Measurements from ENCODE around the gene CDCA4. TPM values are rescaled to one million over a fixed set of nuclear protein-coding genes. Genes with fewer than 3 reads are reported as not detected.
A peak's percentile ranks its signal among the peaks of the same experiment; 100 is the strongest.
"Not testable (repeated sequence)": the region's sequence is repeated elsewhere in the genome, so short reads cannot be mapped to it uniquely, and the experiment has no call there.

Gene CDCA4
- total and polyA plus RNA-seq, 2 donors = 10.7 to 28.5 TPM

- 24% methylated on average over 22 of the region's 22 CpGs for WGBS
- Histone ChIP-seq H3K27ac (ENCODE audit: low read depth in 1 of 2, low read length in 1 of 2) (peak within 1 kb of the TSS; percentile 67 to 84), H3K27me3 (ENCODE audit: control insufficient read depth in 2 of 2, insufficient read depth in 1 of 2, low read length in 1 of 2) (no peaks in the 10 kb centered on the region), H3K36me3 (ENCODE audit: control insufficient read depth in 2 of 2, insufficient read depth in 2 of 2, low read length in 1 of 2) (no peaks in the 10 kb centered on the region), H3K4me1 (ENCODE audit: control insufficient read depth in 2 of 2, insufficient read depth in 2 of 2, low read length in 2 of 2) (peaks cover 25 to 58% of the 10 kb centered on the region in 2 donors), H3K4me3 (ENCODE audit: low read length in 2 of 2) (peak within 1 kb of the TSS; percentile 22 to 29), H3K9me3 (ENCODE audit: control insufficient read depth in 2 of 2, insufficient read depth in 1 of 2, low read length in 1 of 2) (peaks cover 0 to 2% of the 10 kb centered on the region in 2 donors)
- DNase-seq (ENCODE audit: low read depth in 6 of 9, low spot score in 9 of 9) = peak in 7 of 9 donors; percentile 54 to 89 (median 57)
Measured at GRCh38 chr14:105065280-105066228, 44.7 kb upstream of the CDCA4 start, which contains the start of gene GPR132. Gene GPR132 (minus strand): TSS chr14:105065430. CDS start chr14:105055420, 10,010 bp downstream.

GRCh38 chr14:105064721-105065143 is 43.8 kb upstream of the CDCA4 start:
- WGBS = 45% methylated on average over 12 of the region's 12 CpGs
- Histone ChIP-seq H3K36me3 (ENCODE audit: control insufficient read depth in 2 of 2, insufficient read depth in 2 of 2, low read length in 1 of 2) (no peaks in the 10 kb centered on the region), H3K4me1 (ENCODE audit: control insufficient read depth in 2 of 2, insufficient read depth in 2 of 2, low read length in 2 of 2) (peaks cover 31 to 64% of the 10 kb centered on the region in 2 donors), H3K4me3 (ENCODE audit: low read length in 2 of 2) (peak overlapping the region; percentile 22 to 29), H3K27me3 (ENCODE audit: control insufficient read depth in 2 of 2, insufficient read depth in 1 of 2, low read length in 1 of 2) (no peaks in the 10 kb centered on the region), H3K9me3 (ENCODE audit: control insufficient read depth in 2 of 2, insufficient read depth in 1 of 2, low read length in 1 of 2) (peaks cover 0 to 2% of the 10 kb centered on the region in 2 donors), H3K27ac (ENCODE audit: low read depth in 1 of 2, low read length in 1 of 2) (peak overlapping the region; percentile 67 to 84)
- peak in 1 of 9 donors; percentile 27 for DNase-seq (ENCODE audit: low read depth in 6 of 9, low spot score in 9 of 9)

GRCh38 chr14:105064001-105064400 is 43.1 kb upstream of the CDCA4 start:
- 94% methylated on average over 10 of the region's 10 CpGs for WGBS
- Histone ChIP-seq H3K27ac (ENCODE audit: low read depth in 1 of 2, low read length in 1 of 2) (no peak overlapping the region), H3K27me3 (ENCODE audit: control insufficient read depth in 2 of 2, insufficient read depth in 1 of 2, low read length in 1 of 2) (no peaks in the 10 kb centered on the region), H3K36me3 (ENCODE audit: control insufficient read depth in 2 of 2, insufficient read depth in 2 of 2, low read length in 1 of 2) (no peaks in the 10 kb centered on the region), H3K4me1 (ENCODE audit: control insufficient read depth in 2 of 2, insufficient read depth in 2 of 2, low read length in 2 of 2) (peaks cover 31 to 72% of the 10 kb centered on the region in 2 donors), H3K4me3 (ENCODE audit: low read length in 2 of 2) (no peak overlapping the region), H3K9me3 (ENCODE audit: control insufficient read depth in 2 of 2, insufficient read depth in 1 of 2, low read length in 1 of 2) (peaks cover 0 to 2% of the 10 kb centered on the region in 2 donors)
- DNase-seq (ENCODE audit: low read depth in 6 of 9, low spot score in 9 of 9) = no peak

GRCh38 chr14:105063506-105063905 is 42.6 kb upstream of the CDCA4 start:
- not testable (repeated sequence) for H3K27ac ChIP-seq (ENCODE audit: low read depth in 1 of 2, low read length in 1 of 2); DNase-seq (ENCODE audit: low read depth in 6 of 9, low spot score in 9 of 9); H3K36me3 ChIP-seq (ENCODE audit: control insufficient read depth in 2 of 2, insufficient read depth in 2 of 2, low read length in 1 of 2); H3K9me3 ChIP-seq (ENCODE audit: control insufficient read depth in 2 of 2, insufficient read depth in 1 of 2, low read length in 1 of 2); H3K27me3 ChIP-seq (ENCODE audit: control insufficient read depth in 2 of 2, insufficient read depth in 1 of 2, low read length in 1 of 2); H3K4me3 ChIP-seq (ENCODE audit: low read length in 2 of 2)
- WGBS = 80% methylated on average over 10 of the region's 10 CpGs
- peaks cover 31 to 77% of the 10 kb centered on the region in 2 donors for H3K4me1 ChIP-seq (ENCODE audit: control insufficient read depth in 2 of 2, insufficient read depth in 2 of 2, low read length in 2 of 2)

- Histone ChIP-seq H3K36me3 (ENCODE audit: control insufficient read depth in 2 of 2, insufficient read depth in 2 of 2, low read length in 1 of 2) (no peaks in the 10 kb centered on the region), H3K4me3 (ENCODE audit: low read length in 2 of 2) (no peak overlapping the region), H3K27me3 (ENCODE audit: control insufficient read depth in 2 of 2, insufficient read depth in 1 of 2, low read length in 1 of 2) (no peaks in the 10 kb centered on the region), H3K27ac (ENCODE audit: low read depth in 1 of 2, low read length in 1 of 2) (no peak overlapping the region), H3K9me3 (ENCODE audit: control insufficient read depth in 2 of 2, insufficient read depth in 1 of 2, low read length in 1 of 2) (peaks cover 0 to 2% of the 10 kb centered on the region in 2 donors), H3K4me1 (ENCODE audit: control insufficient read depth in 2 of 2, insufficient read depth in 2 of 2, low read length in 2 of 2) (peaks cover 31 to 78% of the 10 kb centered on the region in 2 donors)
- 95% methylated on average over 10 of the region's 10 CpGs for WGBS
- no peak for DNase-seq (ENCODE audit: low read depth in 6 of 9, low spot score in 9 of 9)
Measured at GRCh38 chr14:105063056-105063455, 42.2 kb upstream of the CDCA4 start.

- peaks cover 0 to 2% of the 10 kb centered on the region in 2 donors for H3K9me3 ChIP-seq (ENCODE audit: control insufficient read depth in 2 of 2, insufficient read depth in 1 of 2, low read length in 1 of 2)
- no peak overlapping the region for H3K4me3 ChIP-seq (ENCODE audit: low read length in 2 of 2)
- peaks cover 27 to 68% of the 10 kb centered on the region in 2 donors for H3K4me1 ChIP-seq (ENCODE audit: control insufficient read depth in 2 of 2, insufficient read depth in 2 of 2, low read length in 2 of 2)
- no peaks in the 10 kb centered on the region for H3K27me3 ChIP-seq (ENCODE audit: control insufficient read depth in 2 of 2, insufficient read depth in 1 of 2, low read length in 1 of 2)
- WGBS = 92% methylated on average over 7 of the region's 7 CpGs
- no peak for DNase-seq (ENCODE audit: low read depth in 6 of 9, low spot score in 9 of 9)
- no peaks in the 10 kb centered on the region for H3K36me3 ChIP-seq (ENCODE audit: control insufficient read depth in 2 of 2, insufficient read depth in 2 of 2, low read length in 1 of 2)
- peak overlapping the region in 1 of 2 donors; percentile 67 for H3K27ac ChIP-seq (ENCODE audit: low read depth in 1 of 2, low read length in 1 of 2)
Measured at GRCh38 chr14:105062048-105062433, 41.2 kb upstream of the CDCA4 start.

- WGBS = 21% methylated on average over 13 of the region's 13 CpGs
- H3K27ac ChIP-seq (ENCODE audit: low read depth in 1 of 2, low read length in 1 of 2) = peak overlapping the region; percentile 13 to 67
- H3K9me3 ChIP-seq (ENCODE audit: control insufficient read depth in 2 of 2, insufficient read depth in 1 of 2, low read length in 1 of 2) = peaks cover 0 to 2% of the 10 kb centered on the region in 2 donors
- H3K27me3 ChIP-seq (ENCODE audit: control insufficient read depth in 2 of 2, insufficient read depth in 1 of 2, low read length in 1 of 2) = no peaks in the 10 kb centered on the region
- no peak overlapping the region for H3K4me3 ChIP-seq (ENCODE audit: low read length in 2 of 2)
- DNase-seq (ENCODE audit: low read depth in 6 of 9, low spot score in 9 of 9) = peak in 2 of 9 donors; percentile 20 to 48
- H3K4me1 ChIP-seq (ENCODE audit: control insufficient read depth in 2 of 2, insufficient read depth in 2 of 2, low read length in 2 of 2) = peaks cover 24 to 63% of the 10 kb centered on the region in 2 donors
- no peaks in the 10 kb centered on the region for H3K36me3 ChIP-seq (ENCODE audit: control insufficient read depth in 2 of 2, insufficient read depth in 2 of 2, low read length in 1 of 2)
Measured at GRCh38 chr14:105061428-105062047, 40.7 kb upstream of the CDCA4 start.

- no peaks in the 10 kb centered on the region for H3K36me3 ChIP-seq (ENCODE audit: control insufficient read depth in 2 of 2, insufficient read depth in 2 of 2, low read length in 1 of 2)
- H3K9me3 ChIP-seq (ENCODE audit: control insufficient read depth in 2 of 2, insufficient read depth in 1 of 2, low read length in 1 of 2) = peaks cover 0 to 2% of the 10 kb centered on the region in 2 donors
- peak in 3 of 9 donors; percentile 48 to 79 (median 65) for DNase-seq (ENCODE audit: low read depth in 6 of 9, low spot score in 9 of 9)
- 31% methylated on average over 30 of the region's 30 CpGs for WGBS
- no peaks in the 10 kb centered on the region for H3K27me3 ChIP-seq (ENCODE audit: control insufficient read depth in 2 of 2, insufficient read depth in 1 of 2, low read length in 1 of 2)
- no peak overlapping the region for H3K4me3 ChIP-seq (ENCODE audit: low read length in 2 of 2)
- peak overlapping the region; percentile 47 to 67 for H3K27ac ChIP-seq (ENCODE audit: low read depth in 1 of 2, low read length in 1 of 2)
- H3K4me1 ChIP-seq (ENCODE audit: control insufficient read depth in 2 of 2, insufficient read depth in 2 of 2, low read length in 2 of 2) = peaks cover 19 to 57% of the 10 kb centered on the region in 2 donors
Measured at GRCh38 chr14:105060751-105061427, 40.0 kb upstream of the CDCA4 start.
